Measurements from ENCODE around the gene ATP7A.
"Not testable (repeated sequence)": the region's sequence is repeated elsewhere in the genome, so short reads cannot be mapped to it uniquely, and the experiment has no call there.

DNA sequence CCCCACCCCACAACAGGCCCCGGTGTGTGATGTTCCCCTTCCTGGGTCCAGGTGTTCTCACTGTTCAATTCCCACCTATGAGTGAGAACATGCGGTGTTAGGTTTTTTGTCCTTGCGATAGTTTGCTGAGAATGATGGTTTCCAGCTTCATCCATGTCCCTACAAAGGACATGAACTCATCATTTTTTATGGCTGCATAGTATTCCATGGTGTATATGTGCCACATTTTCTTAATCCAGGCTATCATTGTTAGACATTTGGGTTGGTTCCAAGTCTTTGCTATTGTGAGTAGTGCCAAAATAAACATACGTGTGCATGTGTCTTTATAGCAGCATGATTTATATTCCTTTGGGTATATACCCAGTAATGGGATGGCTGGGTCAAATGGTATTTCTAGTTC, 29.1 kb upstream of the ATP7A start:
- TF ChIP-seq POLR2A (IDR thresholded peaks at IDR 0.05) = not testable (repeated sequence)
- TF ChIP-seq, protein P1, sequence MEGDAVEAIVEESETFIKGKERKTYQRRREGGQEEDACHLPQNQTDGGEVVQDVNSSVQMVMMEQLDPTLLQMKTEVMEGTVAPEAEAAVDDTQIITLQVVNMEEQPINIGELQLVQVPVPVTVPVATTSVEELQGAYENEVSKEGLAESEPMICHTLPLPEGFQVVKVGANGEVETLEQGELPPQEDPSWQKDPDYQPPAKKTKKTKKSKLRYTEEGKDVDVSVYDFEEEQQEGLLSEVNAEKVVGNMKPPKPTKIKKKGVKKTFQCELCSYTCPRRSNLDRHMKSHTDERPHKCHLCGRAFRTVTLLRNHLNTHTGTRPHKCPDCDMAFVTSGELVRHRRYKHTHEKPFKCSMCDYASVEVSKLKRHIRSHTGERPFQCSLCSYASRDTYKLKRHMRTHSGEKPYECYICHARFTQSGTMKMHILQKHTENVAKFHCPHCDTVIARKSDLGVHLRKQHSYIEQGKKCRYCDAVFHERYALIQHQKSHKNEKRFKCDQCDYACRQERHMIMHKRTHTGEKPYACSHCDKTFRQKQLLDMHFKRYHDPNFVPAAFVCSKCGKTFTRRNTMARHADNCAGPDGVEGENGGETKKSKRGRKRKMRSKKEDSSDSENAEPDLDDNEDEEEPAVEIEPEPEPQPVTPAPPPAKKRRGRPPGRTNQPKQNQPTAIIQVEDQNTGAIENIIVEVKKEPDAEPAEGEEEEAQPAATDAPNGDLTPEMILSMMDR (IDR thresholded peaks at IDR 0.05) = not testable (repeated sequence)

Measured in Peyer's patch (tissue), 4 donors.